BLaER1 treated with 17β-estradiol and CSF1 and Interleukin-3, amounts not matched to agents 10 nM and 100 nM (cell line): ENCODE data around the gene PCSK6.
"Not testable (repeated sequence)": the region's sequence is repeated elsewhere in the genome, so short reads cannot be mapped to it uniquely, and the experiment has no call there.

Experiments
- H3K27ac ChIP-seq, 11 experiments: shearing (Covaris generic); formaldehyde crosslinking; 2 replicates each; pipeline ENCODE4 v1.8.1; 2022
- H3K27me3 ChIP-seq, 11 experiments: shearing (Covaris generic); formaldehyde crosslinking; 2 replicates each; pipeline ENCODE4 v1.8.1; 2022
- H3K36me3 ChIP-seq, 11 experiments: shearing (Covaris generic); formaldehyde crosslinking; 2 replicates each; pipeline ENCODE4 v1.8.1; 2022
- H3K4me1 ChIP-seq, 10 experiments: shearing (Covaris generic); formaldehyde crosslinking; 2 replicates each; pipeline ENCODE4 v1.8.1; 2022
- H3K4me2 ChIP-seq, 11 experiments: shearing (Covaris generic); formaldehyde crosslinking; 2 replicates each; pipeline ENCODE4 v1.8.1; 2022
- H3K4me3 ChIP-seq, 10 experiments: shearing (Covaris generic); formaldehyde crosslinking; 2 replicates each; pipeline ENCODE4 v1.8.1; 2022
- H3K9ac ChIP-seq, 11 experiments: shearing (Covaris generic); formaldehyde crosslinking; 2 replicates each; pipeline ENCODE4 v1.8.1; 2022
- H3K9me3 ChIP-seq, 11 experiments: shearing (Covaris generic); formaldehyde crosslinking; replicated peaks in 1 of 11; 2 replicates each; pipeline ENCODE4 v1.8.1; 2022
- H4K20me1 ChIP-seq, 11 experiments: shearing (Covaris generic); formaldehyde crosslinking; 2 replicates each; pipeline ENCODE4 v1.8.1; 2022
- Cebpa-rat ChIP-seq, 11 experiments: shearing (Covaris generic); IDR thresholded peaks; 2 replicates each; pipeline ENCODE4 v1.8.1; 2022

The PCSK6 gene

DNA sequence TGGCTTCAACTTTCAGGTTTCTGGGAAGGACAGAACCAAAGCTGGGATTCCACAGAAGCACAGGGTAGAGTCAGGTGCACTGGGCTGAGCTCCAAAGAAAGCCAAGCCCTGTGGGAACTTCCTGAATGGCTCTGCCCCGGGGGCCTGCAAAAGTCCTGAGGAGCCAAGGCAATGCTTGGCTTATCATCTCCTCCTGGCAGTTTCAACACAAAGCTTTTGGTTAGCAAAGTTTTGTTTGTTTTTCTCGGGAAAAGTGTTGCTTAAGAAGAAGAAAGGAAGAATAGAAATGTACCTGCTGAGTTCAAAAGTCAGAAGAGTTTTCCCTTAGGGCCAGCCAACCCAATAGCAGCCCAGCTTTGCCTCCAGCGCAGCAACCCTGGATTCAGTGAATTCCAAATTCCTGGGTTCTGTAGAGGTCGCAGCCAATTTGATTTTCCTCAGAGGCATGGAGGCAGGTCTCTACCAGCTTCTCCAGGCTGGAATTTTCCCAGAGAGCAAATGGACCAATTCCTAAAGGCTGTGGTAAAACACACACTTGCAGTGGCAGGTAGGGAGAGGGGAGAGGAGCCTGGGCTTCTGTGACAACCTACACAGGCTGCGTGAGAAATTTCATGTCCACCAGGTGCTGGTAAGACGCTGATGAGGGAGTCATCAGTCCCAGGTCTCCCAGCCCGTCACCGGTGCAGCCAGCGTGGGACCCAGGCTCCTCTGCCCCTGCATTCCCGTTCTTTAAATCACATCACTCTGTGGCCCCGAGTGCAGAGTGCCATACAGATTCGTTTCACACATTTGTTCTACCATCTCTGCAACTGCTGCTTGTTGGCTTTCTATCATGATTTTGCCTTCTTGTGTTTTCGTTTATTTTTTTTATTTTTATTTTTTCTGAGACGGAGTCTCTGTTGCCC lies 140.2 kb downstream of the PCSK6 start:
- no peaks in the 10 kb centered on the region for H3K27me3 ChIP-seq
- no peak overlapping the region for H3K27ac ChIP-seq
- no peaks in the 10 kb centered on the region; a peak in 1 of 22 replicates for H3K36me3 ChIP-seq
- H4K20me1 ChIP-seq, result no peaks in the 10 kb centered on the region
- H3K4me1 ChIP-seq, result peaks cover 0 to 9% (median 0%) of the 10 kb centered on the region in 10 experiments; a peak in 2 of 20 replicates
- no peak overlapping the region for H3K9ac ChIP-seq
- no peak overlapping the region for H3K4me2 ChIP-seq
- no peaks in the 10 kb centered on the region for H3K9me3 ChIP-seq
- no peak for TF ChIP-seq Cebpa-rat (IDR thresholded peaks at IDR 0.05)
- H3K4me3 ChIP-seq, result no peak overlapping the region

GRCh38 chr15:101348643-101349042 lies 140.9 kb downstream of the PCSK6 start:
- Histone ChIP-seq H3K9me3 (no peaks in the 10 kb centered on the region), H3K4me1 (peaks cover 0 to 9% (median 0%) of the 10 kb centered on the region in 10 experiments; a peak in 2 of 20 replicates), H4K20me1 (no peaks in the 10 kb centered on the region), H3K36me3 (no peaks in the 10 kb centered on the region; a peak in 1 of 22 replicates), H3K27me3 (no peaks in the 10 kb centered on the region), H3K27ac (no peak overlapping the region), H3K4me2 (no peak overlapping the region), H3K9ac (no peak overlapping the region), H3K4me3 (no peak overlapping the region)
- no peak for TF ChIP-seq Cebpa-rat (IDR thresholded peaks at IDR 0.05)

GRCh38 chr15:101348015-101348414 lies 141.5 kb downstream of the PCSK6 start:
- no peak overlapping the region for H3K4me3 ChIP-seq
- H3K27ac ChIP-seq, result no peak overlapping the region
- no peaks in the 10 kb centered on the region; a peak in 1 of 22 replicates for H3K36me3 ChIP-seq
- no peaks in the 10 kb centered on the region for H3K27me3 ChIP-seq
- H3K9ac ChIP-seq, result no peak overlapping the region
- peak overlapping the region in 1 of 11 experiments; percentile 1; a peak in 2 of 22 replicates for H3K4me2 ChIP-seq
- TF ChIP-seq Cebpa-rat (IDR thresholded peaks at IDR 0.05), result no peak
- H3K9me3 ChIP-seq, result no peaks in the 10 kb centered on the region
- H3K4me1 ChIP-seq, result peaks cover 0 to 9% (median 0%) of the 10 kb centered on the region in 10 experiments; a peak in 2 of 20 replicates
- no peaks in the 10 kb centered on the region for H4K20me1 ChIP-seq

- Histone ChIP-seq H3K27ac (no peak overlapping the region), H3K36me3 (no peaks in the 10 kb centered on the region), H4K20me1 (no peaks in the 10 kb centered on the region)
These were observed 142.1 kb downstream of the PCSK6 start for GRCh38 chr15:101347454-101347853.

DNA sequence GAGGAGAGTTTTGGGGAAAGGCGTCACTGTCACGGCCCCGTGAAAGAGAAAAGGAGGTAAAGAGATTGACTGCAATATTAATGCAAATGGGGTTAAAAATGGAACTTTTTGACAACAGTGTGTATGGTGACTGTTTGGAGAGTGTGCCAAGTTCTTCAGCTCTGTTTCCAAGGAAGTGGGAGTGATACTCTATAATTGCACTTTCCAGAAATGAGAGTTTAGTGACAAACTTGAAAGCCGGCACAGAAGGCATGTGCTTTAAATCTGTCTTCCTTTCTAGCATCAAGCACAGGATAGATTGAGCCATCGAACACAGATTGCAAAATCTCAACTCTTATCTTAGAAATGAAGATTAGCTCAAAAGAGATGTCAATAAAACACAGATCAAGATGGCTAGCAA lies 142.6 kb downstream of the PCSK6 start:
- H3K27me3 ChIP-seq, result no peaks in the 10 kb centered on the region
- TF ChIP-seq Cebpa-rat (IDR thresholded peaks at IDR 0.05), result no peak
- H3K4me2 ChIP-seq, result peak overlapping the region in 2 of 11 experiments; percentile 8 to 19; a peak in 2 of 22 replicates
- no peaks in the 10 kb centered on the region for H3K36me3 ChIP-seq
- peaks cover 0 to 9% (median 5%) of the 10 kb centered on the region in 10 experiments; a peak in 7 of 20 replicates for H3K4me1 ChIP-seq
- H3K9me3 ChIP-seq, result no peaks in the 10 kb centered on the region
- H3K27ac ChIP-seq, result no peak overlapping the region
- no peaks in the 10 kb centered on the region for H4K20me1 ChIP-seq
- H3K9ac ChIP-seq, result no peak overlapping the region
- no peak overlapping the region for H3K4me3 ChIP-seq

More at GRCh38 chr15:101347454-101347853, 142.1 kb downstream of the PCSK6 start:
- Histone ChIP-seq H3K27me3 (no peaks in the 10 kb centered on the region), H3K4me3 (no peak overlapping the region), H3K9ac (no peak overlapping the region), H3K9me3 (no peaks in the 10 kb centered on the region), H3K4me1 (peaks cover 0 to 9% (median 3%) of the 10 kb centered on the region in 10 experiments; a peak in 7 of 20 replicates), H3K4me2 (peak overlapping the region in 3 of 11 experiments; percentile 1 to 19 (median 8); a peak in 4 of 22 replicates)
- TF ChIP-seq Cebpa-rat (IDR thresholded peaks at IDR 0.05), result no peak

GRCh38 chr15:101342056-101342455 lies 147.5 kb downstream of the PCSK6 start:
- Histone ChIP-seq H3K9ac (no peak overlapping the region), H3K4me3 (no peak overlapping the region), H3K36me3 (no peaks in the 10 kb centered on the region), H3K27ac (no peak overlapping the region), H3K9me3 (peaks cover 0 to 2% (median under 1%) of the 10 kb centered on the region in 11 experiments; a peak in 6 of 22 replicates), H3K4me2 (peak overlapping the region in 2 of 11 experiments; percentile 37 to 48; a peak in 3 of 22 replicates), H4K20me1 (no peaks in the 10 kb centered on the region), H3K4me1 (peaks cover 12 to 20% (median 15%) of the 10 kb centered on the region in 10 experiments; a peak in 17 of 20 replicates), H3K27me3 (no peaks in the 10 kb centered on the region)
- TF ChIP-seq Cebpa-rat (IDR thresholded peaks at IDR 0.05), result no peak

- H3K27ac ChIP-seq, result no peak overlapping the region
- H4K20me1 ChIP-seq, result no peaks in the 10 kb centered on the region
- peaks cover 24 to 35% (median 33%) of the 10 kb centered on the region in 11 experiments for H3K9me3 ChIP-seq
- H3K36me3 ChIP-seq, result no peaks in the 10 kb centered on the region
- peak overlapping the region in 8 of 11 experiments; percentile 17 to 79 (median 64); a peak in 15 of 22 replicates for H3K4me2 ChIP-seq
- TF ChIP-seq Cebpa-rat (IDR thresholded peaks at IDR 0.05), result no peak
- H3K4me3 ChIP-seq, result no peak overlapping the region
- no peak overlapping the region for H3K9ac ChIP-seq
- peaks cover 19 to 31% (median 22%) of the 10 kb centered on the region in 10 experiments; a peak in 19 of 20 replicates for H3K4me1 ChIP-seq
- H3K27me3 ChIP-seq, result no peaks in the 10 kb centered on the region
These were observed 150.9 kb downstream of the PCSK6 start for GRCh38 chr15:101338502-101339057.

DNA sequence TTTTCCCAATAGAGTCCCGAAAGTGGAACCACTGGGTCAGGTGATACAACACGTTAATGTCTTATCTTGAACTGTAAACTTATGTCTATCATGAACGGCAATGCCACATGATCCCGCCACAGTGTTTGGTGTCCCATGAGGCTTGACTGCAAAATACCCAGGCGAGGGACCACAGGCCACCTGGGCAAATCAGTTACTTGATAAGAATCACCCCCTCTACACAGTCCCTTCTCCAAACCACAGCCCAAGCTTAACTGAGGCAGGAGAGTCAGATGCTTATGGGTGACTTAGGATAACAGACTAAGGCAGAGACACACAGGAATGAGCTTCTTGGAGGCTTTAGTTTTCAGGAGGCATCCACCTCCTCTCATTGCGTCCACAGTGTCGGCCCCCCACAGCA lies 151.5 kb downstream of the PCSK6 start:
- no peak for TF ChIP-seq Cebpa-rat (IDR thresholded peaks at IDR 0.05)
- Histone ChIP-seq H3K4me1 (peaks cover 19 to 31% (median 22%) of the 10 kb centered on the region in 10 experiments; a peak in 19 of 20 replicates), H3K36me3 (no peaks in the 10 kb centered on the region), H3K9me3 (peaks cover 24 to 41% (median 38%) of the 10 kb centered on the region in 11 experiments), H3K4me2 (peak overlapping the region in 8 of 11 experiments; percentile 17 to 79 (median 64); a peak in 15 of 22 replicates), H4K20me1 (no peaks in the 10 kb centered on the region), H3K9ac (no peak overlapping the region), H3K4me3 (no peak overlapping the region), H3K27me3 (no peaks in the 10 kb centered on the region), H3K27ac (no peak overlapping the region)

- Histone ChIP-seq H3K4me1 (peaks cover 6 to 38% (median 24%) of the 10 kb centered on the region in 10 experiments; a peak in 18 of 20 replicates), H3K9me3 (peaks cover 24 to 42% (median 39%) of the 10 kb centered on the region in 11 experiments), H3K27ac (peak overlapping the region; percentile 47 to 78 (median 72); a peak in 20 of 22 replicates), H3K4me2 (peak overlapping the region; percentile 46 to 78 (median 63)), H3K27me3 (peaks cover 0 to 12% (median 0%) of the 10 kb centered on the region in 11 experiments; a peak in 2 of 22 replicates), H3K4me3 (peak overlapping the region; percentile 37 to 63 (median 50); a peak in 19 of 20 replicates), H3K9ac (peak overlapping the region in 1 of 11 experiments; percentile 30; a peak in 1 of 22 replicates)
- not testable (repeated sequence) for H3K36me3 ChIP-seq, H4K20me1 ChIP-seq
These were observed 155.4 kb downstream of the PCSK6 start for GRCh38 chr15:101333907-101334789.
